Activated naive CD8-positive, alpha-beta T cell treated with anti-CD3 and anti-CD28 coated beads, Interleukin-2, amount 50 U/mL, for 16 hours (primary cell): ENCODE results near the gene PPIG.
"Not testable (repeated sequence)": the region's sequence is repeated elsewhere in the genome, so short reads cannot be mapped to it uniquely, and the experiment has no call there.

Experiments
- DNase-seq: peaks from one replicate; pipeline ENCODE4 v3.0.0-alpha.2; 2020; ENCODE audit warnings: low read depth, low spot score

PPIG gene

DNA sequence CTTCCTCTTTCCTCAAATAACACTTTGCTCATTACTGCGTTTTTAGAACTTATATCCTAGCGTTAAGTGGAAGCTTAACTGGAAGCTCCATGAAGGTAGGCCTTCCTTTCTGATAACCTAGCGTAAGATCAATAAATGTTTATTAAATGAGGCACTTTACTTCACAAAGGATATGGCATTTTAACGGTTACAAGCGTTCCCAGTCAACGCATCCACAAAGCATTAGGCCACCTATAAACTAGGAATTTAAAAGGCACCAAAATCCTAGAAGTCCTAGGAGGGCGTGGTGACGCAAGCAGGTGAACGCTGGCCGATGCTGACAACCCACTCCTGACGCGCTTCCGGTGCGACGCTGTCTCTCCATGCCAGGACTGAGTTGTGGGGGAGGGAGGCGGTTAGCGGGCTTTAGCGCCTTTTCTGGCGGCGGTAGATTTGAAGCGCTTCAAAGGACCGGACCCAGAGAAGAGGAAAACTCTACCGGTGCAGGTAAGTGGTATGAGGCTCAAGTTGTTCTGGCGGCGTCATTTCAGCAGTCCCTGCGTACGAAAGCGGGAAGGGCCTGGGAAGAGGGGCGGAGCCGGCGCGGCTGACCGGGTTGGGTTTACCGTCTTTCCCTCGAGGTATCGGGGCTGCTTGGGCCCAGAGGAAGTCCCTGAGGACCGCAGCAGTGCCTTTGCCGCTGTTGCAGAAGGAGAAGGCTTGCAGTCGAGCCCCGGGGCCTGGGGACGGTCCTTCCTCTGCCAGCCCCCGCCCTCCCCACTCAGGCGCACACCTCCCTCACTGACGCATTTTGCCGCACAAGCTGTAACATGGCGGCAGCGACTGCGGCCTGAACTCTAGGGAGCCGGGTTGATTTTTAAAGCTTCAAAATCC is at the start of gene PPIG:
Gene PPIG (plus strand): TSS at position 347 of the 873 bp plus-strand sequence. CDS start 19,691 bp downstream, outside the sequence.
- DNase-seq, result peak; percentile 72

DNA sequence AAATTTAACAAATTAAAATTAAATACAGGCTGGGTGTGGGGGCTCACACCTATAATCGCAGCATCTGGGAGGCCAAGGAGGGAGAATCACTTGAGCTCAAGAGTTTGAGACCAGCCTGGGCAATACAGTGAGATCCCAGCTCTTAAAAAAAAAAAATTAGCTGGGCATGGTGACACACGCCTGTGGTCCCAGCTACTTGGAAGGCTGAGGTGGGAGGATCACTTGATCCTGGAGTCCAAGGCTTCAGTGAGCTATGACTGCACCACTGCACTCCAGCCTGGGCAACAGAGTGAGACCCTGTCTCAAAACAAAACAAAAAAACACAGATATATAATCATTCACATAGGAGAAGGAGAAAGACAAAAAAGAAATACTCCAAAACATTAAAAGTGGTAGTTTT is 44.7 kb upstream of the PPIG start:
- not testable (repeated sequence) for DNase-seq

GRCh38 chr2:169540146-169540545 is 44.0 kb upstream of the PPIG start:
- no peak for DNase-seq

DNA sequence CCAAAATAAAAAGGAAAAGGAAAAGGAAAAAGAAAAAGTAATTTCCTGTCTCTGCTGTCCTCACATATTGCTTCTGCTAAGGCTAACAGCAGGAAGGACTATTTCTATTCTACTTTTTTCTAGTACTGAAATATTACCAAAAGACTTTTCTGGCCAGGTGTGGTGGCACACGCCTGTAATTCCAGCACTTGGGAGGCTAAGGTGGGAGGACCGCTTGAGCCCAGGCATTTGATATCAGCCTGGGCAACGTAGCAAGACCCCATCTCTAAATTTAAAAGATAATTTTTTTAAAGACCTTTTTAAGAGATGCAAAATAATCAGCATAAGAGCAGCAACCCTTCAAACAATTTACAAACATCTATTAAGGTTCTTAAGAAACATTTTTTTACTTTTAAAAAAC is 41.7 kb upstream of the PPIG start:
- DNase-seq, result no peak

DNA sequence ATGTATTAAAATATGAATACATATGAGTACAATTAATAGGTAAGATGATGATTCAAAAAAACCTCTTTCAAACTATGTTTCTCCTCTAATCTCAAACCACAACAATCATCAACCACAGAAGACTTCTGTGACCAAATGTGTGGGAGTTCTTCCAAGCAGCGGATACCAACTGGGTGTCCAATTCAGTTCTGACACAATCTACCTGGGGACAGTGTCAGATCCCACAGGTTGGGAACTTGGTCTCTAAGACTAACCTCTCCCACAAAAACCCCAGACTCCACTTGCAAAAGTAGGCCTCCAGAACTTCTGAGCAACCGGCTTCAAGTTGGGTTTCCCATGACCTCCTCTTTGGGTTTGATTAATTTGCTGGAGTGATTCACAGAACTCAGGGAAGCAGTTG is 37.4 kb upstream of the PPIG start:
- DNase-seq, result no peak

- DNase-seq, result no peak
Measured at GRCh38 chr2:169561364-169561763, 22.8 kb upstream of the PPIG start.

- not testable (repeated sequence) for DNase-seq
Measured at GRCh38 chr2:169562084-169562483, 22.1 kb upstream of the PPIG start.

DNA sequence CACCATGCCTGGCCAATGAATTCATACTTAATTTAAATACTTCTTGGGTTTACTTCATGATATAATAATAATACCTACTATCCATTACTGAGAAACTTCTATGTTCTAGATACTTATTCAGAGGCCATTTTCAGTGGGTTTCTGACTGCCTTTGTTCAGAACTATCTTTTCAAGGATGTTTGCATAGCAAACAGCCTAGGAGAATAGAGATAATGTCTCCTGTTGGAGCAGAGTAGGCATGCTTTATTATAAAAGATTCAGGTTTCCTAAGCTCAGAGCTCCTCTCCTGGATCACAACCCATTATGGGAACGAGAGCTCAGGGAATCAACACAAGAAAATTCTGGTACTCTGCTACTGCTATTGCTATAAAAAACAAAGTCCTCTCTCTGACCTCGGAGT is 21.6 kb upstream of the PPIG start:
- no peak for DNase-seq

- DNase-seq, result no peak
Measured at GRCh38 chr2:169565686-169566085, 18.5 kb upstream of the PPIG start.

DNA sequence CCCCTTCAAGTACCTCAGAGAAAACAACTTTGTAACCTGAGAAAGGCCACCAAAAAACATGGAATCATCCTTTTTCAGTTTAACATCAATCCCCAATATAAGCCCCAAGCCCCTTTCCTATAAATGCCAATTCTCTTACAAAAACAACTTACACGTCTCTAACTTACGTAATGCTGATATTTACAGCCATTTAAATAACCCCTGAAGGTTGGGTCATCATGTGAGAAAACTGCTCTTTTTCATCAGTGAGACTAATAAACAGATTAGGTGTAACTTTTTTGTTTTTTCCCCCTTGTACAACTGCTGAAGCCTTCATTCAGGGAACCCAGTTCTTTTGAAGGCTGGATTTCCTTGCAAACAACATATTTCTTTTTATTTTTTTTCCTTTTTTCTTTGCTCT is 14.2 kb upstream of the PPIG start:
- no peak for DNase-seq

- not testable (repeated sequence) for DNase-seq
Measured at GRCh38 chr2:169570752-169571151, 13.4 kb upstream of the PPIG start.

- DNase-seq, result no peak
Measured at GRCh38 chr2:169571571-169571970, 12.6 kb upstream of the PPIG start.

- DNase-seq, result no peak
Measured at GRCh38 chr2:169572189-169572588, 12.0 kb upstream of the PPIG start.

- no peak for DNase-seq
Measured at GRCh38 chr2:169572821-169573159, 11.4 kb upstream of the PPIG start.

- DNase-seq, result peak; percentile 61
Measured at GRCh38 chr2:169573160-169573973, 10.8 kb upstream of the PPIG start, which contains the start of gene FASTKD1. Gene FASTKD1, minus strand, starts transcription at chr2:169573865. Its CDS starts 1,836 bp downstream, at chr2:169572029.

DNA sequence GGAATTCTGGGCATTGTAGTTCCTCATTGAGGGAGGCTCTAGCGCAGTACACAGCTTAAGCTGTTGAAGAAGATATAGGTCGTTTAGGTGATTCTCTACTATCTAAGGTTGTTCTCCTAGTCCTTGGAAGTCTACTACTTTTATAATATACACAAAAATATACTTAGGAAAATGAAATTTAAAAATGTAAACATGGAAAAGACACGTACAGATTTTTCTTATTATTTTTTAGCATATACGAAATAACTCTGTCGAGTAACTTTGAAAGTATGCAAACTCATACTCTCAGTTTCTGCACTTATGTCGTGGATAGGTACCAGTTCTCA is 10.2 kb upstream of the PPIG start:
- no peak for DNase-seq

- DNase-seq, result not testable (repeated sequence)
Measured at GRCh38 chr2:169574539-169574938, 9.6 kb upstream of the PPIG start.

DNA sequence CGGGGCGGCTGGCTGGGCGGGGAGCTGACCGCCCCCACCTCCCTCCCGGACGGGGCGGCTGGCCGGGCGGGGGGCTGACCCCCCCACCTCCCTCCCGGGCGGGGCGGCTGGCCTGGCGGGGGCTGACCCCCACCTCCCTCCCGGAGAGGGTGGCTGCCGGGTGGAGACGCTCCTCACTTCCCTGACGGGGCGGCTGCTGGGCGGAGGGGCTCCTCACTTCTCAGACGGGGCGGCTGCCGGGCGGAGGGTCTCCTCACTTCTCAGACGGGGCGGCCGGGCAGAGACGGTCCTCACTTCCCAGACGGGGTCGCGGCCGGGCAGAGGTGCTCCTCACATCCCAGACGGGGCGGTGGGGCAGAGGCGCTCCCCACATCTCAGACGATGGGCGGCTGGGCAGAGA is 8.9 kb upstream of the PPIG start:
- not testable (repeated sequence) for DNase-seq

- DNase-seq, result no peak
Measured at GRCh38 chr2:169579044-169579443, 5.1 kb upstream of the PPIG start.

GRCh38 chr2:169582552-169583266 is 1.4 kb upstream of the PPIG start:
- DNase-seq, result not testable (repeated sequence)

DNA sequence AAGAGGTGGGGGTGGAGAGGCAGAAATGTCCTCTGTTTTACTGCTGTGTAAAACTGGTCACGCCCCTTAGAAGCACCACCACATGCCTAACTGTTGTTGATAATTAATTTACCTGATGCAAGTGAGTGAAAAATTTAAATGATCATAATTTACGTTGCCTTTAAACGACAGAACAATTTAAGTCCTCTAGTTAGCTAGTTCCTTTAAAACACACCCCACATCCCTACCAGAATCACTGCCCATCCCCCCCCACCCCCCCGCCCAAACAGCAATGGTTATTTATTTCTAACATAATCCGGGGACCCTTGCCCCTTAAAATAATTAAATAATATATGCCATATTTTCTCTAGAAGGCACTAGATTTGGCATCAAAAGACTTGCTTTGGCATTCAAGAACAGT is 633 bp upstream of the PPIG start:
- no peak for DNase-seq

GRCh38 chr2:169585673-169586072 is 1.5 kb downstream of the PPIG start:
- no peak for DNase-seq
